GM18519 (cell line): ENCODE measurements around the gene SPG21.

Source experiments
- ATAC-seq: cut with Tn5 transposase; IDR thresholded peaks from one replicate; pipeline ENCODE4 v1.9.1; 2021; ENCODE audit warnings: mild to moderate bottlenecking, moderate library complexity; ENCODE audit not compliant: unreplicated experiment, low FRiP score

Gene SPG21

GRCh38 chr15:64944961-64945360 is 44.8 kb downstream of the SPG21 start:
- no peak for ATAC-seq

- no peak for ATAC-seq
Observed at GRCh38 chr15:64943512-64944225, 46.0 kb downstream of the SPG21 start.

- no peak for ATAC-seq
Observed at GRCh38 chr15:64942356-64942755, 47.4 kb downstream of the SPG21 start.

- ATAC-seq = no peak
Observed at GRCh38 chr15:64938192-64938591, 51.5 kb downstream of the SPG21 start.

GRCh38 chr15:64934023-64934422 is 55.7 kb downstream of the SPG21 start:
- no peak for ATAC-seq

DNA sequence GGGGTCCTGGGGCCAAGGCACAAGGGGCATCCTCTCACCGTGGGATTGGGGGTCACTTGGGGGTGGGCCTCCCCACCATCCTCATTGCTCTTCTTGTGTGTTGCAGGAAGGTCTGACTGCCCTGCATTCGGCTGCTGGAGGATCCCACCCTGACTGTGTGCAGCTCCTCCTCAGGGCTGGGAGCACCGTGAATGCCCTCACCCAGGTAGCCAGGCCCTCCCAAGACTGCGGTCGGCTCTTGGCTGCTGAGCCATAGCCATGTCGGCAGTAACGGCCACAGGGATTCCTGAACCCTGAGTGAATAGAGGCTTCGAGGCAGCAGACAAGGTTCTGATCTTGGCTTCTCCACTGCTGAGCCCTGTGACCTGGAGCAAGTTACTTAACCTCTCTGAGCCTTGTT is 58.3 kb downstream of the SPG21 start:
- no peak for ATAC-seq

- ATAC-seq = no peak
Observed at GRCh38 chr15:64930778-64931371, 58.8 kb downstream of the SPG21 start.

- no peak for ATAC-seq
Observed at GRCh38 chr15:64930019-64930652, 59.6 kb downstream of the SPG21 start.

- ATAC-seq = no peak
Observed at GRCh38 chr15:64928626-64929220, 61.0 kb downstream of the SPG21 start.

- ATAC-seq = no peak
Observed at GRCh38 chr15:64926661-64927060, 63.1 kb downstream of the SPG21 start.

GRCh38 chr15:64925335-64926330 is 64.1 kb downstream of the SPG21 start:
- no peak for ATAC-seq

GRCh38 chr15:64923546-64923945 is 66.2 kb downstream of the SPG21 start:
- ATAC-seq = no peak

- no peak for ATAC-seq
Observed at GRCh38 chr15:64921711-64922110, 68.0 kb downstream of the SPG21 start.

GRCh38 chr15:64919721-64920120 is 70.0 kb downstream of the SPG21 start:
- no peak for ATAC-seq

DNA sequence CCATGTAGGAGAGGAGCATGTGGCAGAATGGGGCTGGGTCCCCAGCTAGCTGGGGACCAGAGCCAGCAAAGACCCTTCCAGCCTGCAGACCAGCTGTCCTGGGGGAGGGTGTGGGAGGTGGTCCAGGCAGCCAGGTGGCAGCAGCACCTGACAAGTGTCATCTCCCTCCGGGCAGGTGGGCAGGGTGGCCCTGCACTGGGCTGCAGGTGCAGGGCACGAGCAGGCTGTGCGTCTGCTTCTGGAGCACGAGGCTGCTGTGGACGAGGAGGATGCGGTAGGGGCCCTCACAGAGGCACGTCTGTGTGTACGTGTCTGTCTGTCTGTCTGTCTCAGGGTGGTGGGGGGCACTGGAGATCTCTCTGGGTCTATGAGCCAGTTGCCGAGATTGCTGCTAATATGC is 72.5 kb downstream of the SPG21 start:
- ATAC-seq = no peak

- no peak for ATAC-seq
Observed at GRCh38 chr15:64916365-64916764, 73.3 kb downstream of the SPG21 start.

DNA sequence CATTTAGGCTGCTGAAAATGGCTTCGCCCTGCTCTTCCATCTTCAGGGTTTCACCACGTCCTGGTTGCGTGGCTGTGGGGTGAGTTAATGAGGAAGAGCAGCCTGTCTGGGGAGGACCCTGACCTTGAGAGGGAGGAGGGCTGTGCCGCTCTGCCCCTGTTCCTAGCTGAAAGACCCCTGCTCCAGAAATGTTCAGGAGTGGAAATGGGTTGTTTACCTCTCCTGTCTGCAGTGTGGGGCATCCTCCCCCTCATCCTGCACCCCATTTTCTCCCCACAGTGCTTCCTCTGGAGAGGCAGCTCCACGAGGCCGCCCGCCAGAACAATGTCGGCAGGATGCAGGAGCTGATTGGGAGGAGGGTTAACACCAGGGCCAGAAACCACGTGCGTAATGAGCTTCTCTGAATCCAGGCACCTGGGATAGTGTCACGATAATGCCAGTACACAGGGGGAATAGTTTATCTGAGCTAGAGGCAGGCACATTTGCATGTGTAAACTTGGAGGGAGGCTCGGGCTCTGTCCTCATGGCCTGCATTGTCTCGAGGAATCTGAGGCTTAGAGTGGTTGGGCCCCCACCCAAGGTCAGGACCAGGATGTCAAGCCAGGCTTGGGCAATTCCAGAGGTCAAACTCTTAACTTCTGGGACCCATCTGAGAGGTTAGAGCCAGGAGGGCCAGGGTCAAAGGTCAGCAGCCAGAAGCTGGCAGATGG is 74.0 kb downstream of the SPG21 start:
- ATAC-seq = no peak
